GM12878 (cell line): ENCODE results near the gene SRD5A1. TPM values are rescaled to one million over a fixed set of nuclear protein-coding genes. Genes with fewer than 3 reads are reported as not detected.

Experiments used
- ATAC-seq: fragments of 200-7000 bp; cut with Tn5 transposase; 3 replicates; pipeline ENCODE4 v1.9.1; 2020; ENCODE audit warnings: mild to moderate bottlenecking, moderate library complexity
- BruUV-seq: library from RNA; stranded (reverse); fragments of 400-500 nt; replicated peaks from 2 replicates; lab custom pipeline; 2021; lab: Mats Ljungman, UMichigan
- CTCF ChIA-PET: fragments of 300-600 bp; sonication (Branson Sonifier 250); formaldehyde crosslinking; extraction: SDS; loops from one replicate; lab custom pipeline; 2021; ENCODE audit warnings: inconsistent platforms; lab: Yijun Ruan, JAX
- POLR2A ChIA-PET: fragments of 350-600 bp; formaldehyde crosslinking; extraction: SDS; loops from one replicate; lab custom pipeline; 2021; ENCODE audit warnings: inconsistent platforms; lab: Charles Lee
- RAD21 ChIA-PET: fragments of 300-600 bp; sonication (Branson Sonifier 250); formaldehyde crosslinking; loops from one replicate; lab custom pipeline; 2023; ENCODE audit warnings: antibody characterized with exemption; ENCODE audit not compliant: unreplicated experiment; lab: Charles Lee
- SMC1A ChIA-PET: fragments of 300-600 bp; sonication (Branson Sonifier 250); formaldehyde crosslinking; loops from one replicate; lab custom pipeline; 2023; ENCODE audit not compliant: unreplicated experiment, uncharacterized antibody; lab: Charles Lee
- DNase-seq: peaks from one replicate; pipeline ENCODE4 v3.0.0-alpha.2; 2011; ENCODE audit warnings: low read depth, low spot score
- FAIRE-seq: peaks from 3 replicates; lab custom pipeline; 2011; peaks lifted over from hg19 to GRCh38; lab: Jason Lieb, UNC
- H2AFZ ChIP-seq: 2 replicates; pipeline ENCODE4 v1.6.0; 2011; ENCODE audit warnings: low read depth, low read length, control low read depth; ENCODE audit not compliant: control insufficient read depth
- H3K27ac ChIP-seq: 2 replicates; pipeline ENCODE4 v1.5.1; 2011; ENCODE audit warnings: control low read depth; ENCODE audit not compliant: control insufficient read depth, insufficient read depth
- H3K27me3 ChIP-seq, 2 experiments: replicated peaks in 1 of 2; 2 replicates each; pipeline versions ENCODE4 v1.6.0 to v1.6.1; 2011; ENCODE audit warnings: low read length in 1 of 2; ENCODE audit not compliant: control insufficient read depth in 2 of 2, insufficient read depth in 2 of 2
- H3K36me3 ChIP-seq, 2 experiments: 2 replicates each; pipeline ENCODE4 v1.5.1; 2011; ENCODE audit warnings: low read length in 1 of 2; ENCODE audit not compliant: control insufficient read depth in 2 of 2, insufficient read depth in 2 of 2
- H3K4me1 ChIP-seq: 2 replicates; pipeline ENCODE4 v1.6.1; 2011; ENCODE audit warnings: mild to moderate bottlenecking, low read length, moderate library complexity, mixed read lengths; ENCODE audit not compliant: control insufficient read depth, insufficient read depth
- H3K4me2 ChIP-seq: 2 replicates; pipeline ENCODE4 v1.6.0; 2011; ENCODE audit warnings: control low read depth; ENCODE audit not compliant: control insufficient read depth, insufficient read depth
- H3K4me3 ChIP-seq: fragments of 200-600 bp; sonication (generic); 2 replicates; pipeline ENCODE4 v1.5.1; 2016
- H3K79me2 ChIP-seq: 2 replicates; pipeline ENCODE4 v1.6.0; 2011; ENCODE audit warnings: low read length; ENCODE audit not compliant: control insufficient read depth, insufficient read depth
- H3K9ac ChIP-seq: 2 replicates; pipeline ENCODE4 v1.8.0; 2011; ENCODE audit warnings: low read length, control low read depth, mixed read lengths; ENCODE audit not compliant: control insufficient read depth, insufficient read depth
- H3K9me3 ChIP-seq: replicated peaks from 3 replicates; pipeline ENCODE4 v1.5.1; 2011; ENCODE audit warnings: mild to moderate bottlenecking, low read length; ENCODE audit not compliant: control insufficient read depth, insufficient read depth
- H4K20me1 ChIP-seq: 2 replicates; pipeline ENCODE4 v1.6.0; 2011; ENCODE audit not compliant: control insufficient read depth, insufficient read depth
- DPF2 ChIP-seq: fragments of 450-650 bp; IDR thresholded peaks from 2 replicates; pipeline ENCODE4 v1.6.1; 2017; ENCODE audit warnings: mild to moderate bottlenecking
- GABPA ChIP-seq: IDR thresholded peaks from 2 replicates; pipeline ENCODE4 v1.6.1; 2014; ENCODE audit warnings: antibody characterized with exemption, low read depth, mild to moderate bottlenecking, inconsistent platforms
- MXI1 ChIP-seq: fragments of 150-350 bp; IDR thresholded peaks from 2 replicates; pipeline ENCODE4 v1.6.1; 2011; ENCODE audit warnings: low read depth, mild to moderate bottlenecking, inconsistent platforms, low read length, improper control_type of control experiment
- NFYA ChIP-seq: IDR thresholded peaks from 2 replicates; pipeline ENCODE4 v1.6.1; 2011; ENCODE audit warnings: low read depth, mild to moderate bottlenecking, low read length, improper control_type of control experiment, borderline replicate concordance
- POLR2A ChIP-seq: IDR thresholded peaks from 2 replicates; pipeline ENCODE4 v1.6.1; 2011; ENCODE audit warnings: low read depth, mild to moderate bottlenecking, low read length
- RUNX3 ChIP-seq: IDR thresholded peaks from 2 replicates; pipeline ENCODE4 v1.6.1; 2012; ENCODE audit warnings: low read length, inconsistent platforms
- SIX5 ChIP-seq: IDR thresholded peaks from 2 replicates; pipeline ENCODE4 v1.6.1; 2011; ENCODE audit warnings: mild to moderate bottlenecking, low read depth, low read length, moderate library complexity; ENCODE audit not compliant: severe bottlenecking
- SREBF1 ChIP-seq: IDR thresholded peaks from 2 replicates; pipeline ENCODE4 v1.6.1; 2012; ENCODE audit warnings: mild to moderate bottlenecking, low read length
- ZNF24 ChIP-seq: fragments of 450-650 bp; IDR thresholded peaks from 2 replicates; pipeline ENCODE4 v1.6.1; 2017; ENCODE audit warnings: antibody characterized with exemption, mild to moderate bottlenecking
- ZNF274 ChIP-seq: IDR thresholded peaks from one replicate; pipeline ENCODE4 v1.8.0; 2011; ENCODE audit not compliant: insufficient read length, insufficient read depth
- ZNF384 ChIP-seq: IDR thresholded peaks from 2 replicates; pipeline ENCODE4 v1.6.1; 2012; ENCODE audit warnings: low read depth, mild to moderate bottlenecking, low read length, improper control_type of control experiment, borderline replicate concordance
- WGBS: methylation state at CpG from one replicate; pipeline ENCODE4 v1.1.6; 2016; ENCODE audit warnings: low lambda C conversion rate; ENCODE audit not compliant: insufficient replicate concordance, insufficient coverage; ENCODE audit errors: missing lambda C conversion rate; 5-methylcytosine and 5-hydroxymethylcytosine counted together
- in situ Hi-C: fragments of 300-500 bp; cut with MboI; formaldehyde crosslinking; loops from 9 replicates; pipeline ENCODE4 v1.14.3; 2018; ENCODE audit warnings: mixed read lengths
- intact Hi-C: fragments of 100-400 bp; cut with micrococcal nuclease; formaldehyde crosslinking; loops from one replicate; pipeline ENCODE4 v1.14.2; 2022; ENCODE audit not compliant: unreplicated experiment
- polyA plus RNA-seq, 11 experiments: library from polyadenylated mRNA; depleted of rRNA in 4 of 11; unstranded in 6 of 11; stranded (reverse) in 5 of 11; fragments of >200 nt; fragmentation: Nextera tagmentation in 4 of 11; fragmentation: Illumina TruSeq in 1 of 11; extraction: Ambion mirVana in 4 of 11; extraction: Trizol in 1 of 11; gene quantifications; 1 replicate in 1 of 11; 2 replicates in 10 of 11; pipeline versions ENCODE4 v1.2.1 to v1.2.3, GENCODE V29; 2011 to 2016; ENCODE audit warnings: inconsistent platforms in 2 of 11, missing spikeins in 2 of 11, low read depth in 1 of 11
- total RNA-seq, 4 experiments: library from RNA; depleted of rRNA in 3 of 4; stranded (reverse); fragments of >200 nt in 3 of 4; fragmentation: Illumina TruSeq in 1 of 4; extraction: Trizol in 1 of 4; gene quantifications; 2 replicates each; pipeline versions ENCODE4 v1.2.1 to v1.2.3, GENCODE V29; 2013 to 2021
- TF ChIP-seq, protein P1 (sequence below): IDR thresholded peaks from 2 replicates; pipeline ENCODE4 v1.6.1; 2012; ENCODE audit warnings: low read depth, low read length, improper control_type of control experiment
- TF ChIP-seq, protein P2 (sequence below): fragments of 450-650 bp; IDR thresholded peaks from 2 replicates; pipeline ENCODE4 v1.6.1; 2016; ENCODE audit warnings: mild to moderate bottlenecking
- TF ChIP-seq, protein P3 (sequence below): fragments of 150-350 bp; IDR thresholded peaks from 2 replicates; pipeline ENCODE4 v1.6.1; 2016; ENCODE audit warnings: low read depth, low read length
- TF ChIP-seq, protein P4 (sequence below): IDR thresholded peaks from 2 replicates; pipeline ENCODE4 v1.6.1; 2012; ENCODE audit warnings: mild to moderate bottlenecking, low read depth, low read length

The SRD5A1 gene
- total and polyA plus RNA-seq, 10 of the 15 experiments (the other 5 are each of a cell fraction or from before 2014, with no cell fraction given) = 0.76 to 20.1 (median 12.3) TPM

DNA sequence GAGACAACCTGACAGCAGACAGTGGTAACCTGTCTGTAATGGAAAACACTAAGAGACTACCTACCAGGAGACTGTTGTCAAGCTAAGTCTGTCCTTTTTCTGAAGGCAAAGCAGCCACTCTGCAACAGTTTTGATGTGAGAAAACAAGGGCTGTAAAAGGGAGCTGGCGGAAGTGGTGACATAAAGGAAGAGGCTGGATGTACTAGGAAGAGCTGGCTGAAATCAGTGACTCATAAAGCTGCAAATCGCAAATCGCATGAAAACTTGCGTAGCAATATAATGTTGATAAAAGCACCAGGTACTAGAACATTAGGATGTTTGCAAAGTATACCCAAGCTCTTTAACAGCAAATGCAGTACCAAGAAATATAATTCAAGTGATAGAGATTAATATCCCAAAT, 1.8 kb upstream of the SRD5A1 start:
- Histone ChIP-seq H3K79me2 (peaks cover 61% of the 10 kb centered on the region), H4K20me1 (no peaks in the 10 kb centered on the region; the same call in 1 of the 2 replicates), H3K4me3 (peak overlapping the region; percentile 98; the same call in 1 of the 2 replicates), H3K36me3 (peaks cover 2 to 27% of the 10 kb centered on the region in 2 experiments; a peak in 3 of 4 replicates), H2AFZ (no peak overlapping the region)
- in situ Hi-C loops = loop anchor here (5.0 kb wide), 1 partner anchor 106 kb away; no protein-coding TSS in a partner anchor
- RAD21 ChIA-PET = interaction anchor here (0.7 to 4.4 kb wide), 2 partner anchors 98 to 113 kb away, joined by 3 to 32 read pairs; no protein-coding TSS in a partner anchor
- FAIRE-seq = no peak
- no peak for ATAC-seq
- WGBS = 97% methylated on average over 4 of the region's 4 CpGs
- TF ChIP-seq, protein P1, sequence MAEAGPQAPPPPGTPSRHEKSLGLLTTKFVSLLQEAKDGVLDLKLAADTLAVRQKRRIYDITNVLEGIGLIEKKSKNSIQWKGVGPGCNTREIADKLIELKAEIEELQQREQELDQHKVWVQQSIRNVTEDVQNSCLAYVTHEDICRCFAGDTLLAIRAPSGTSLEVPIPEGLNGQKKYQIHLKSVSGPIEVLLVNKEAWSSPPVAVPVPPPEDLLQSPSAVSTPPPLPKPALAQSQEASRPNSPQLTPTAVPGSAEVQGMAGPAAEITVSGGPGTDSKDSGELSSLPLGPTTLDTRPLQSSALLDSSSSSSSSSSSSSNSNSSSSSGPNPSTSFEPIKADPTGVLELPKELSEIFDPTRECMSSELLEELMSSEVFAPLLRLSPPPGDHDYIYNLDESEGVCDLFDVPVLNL = no peak
- TF ChIP-seq SIX5 (no peak), SREBF1 (no peak), RUNX3 (no peak), MXI1 (no peak), ZNF384 (no peak), ZNF274 (no peak), NFYA (no peak), POLR2A (no peak; the same call in 1 of the 2 replicates), DPF2 (no peak), ZNF24 (no peak), GABPA (no peak)
- TF ChIP-seq, protein P2, sequence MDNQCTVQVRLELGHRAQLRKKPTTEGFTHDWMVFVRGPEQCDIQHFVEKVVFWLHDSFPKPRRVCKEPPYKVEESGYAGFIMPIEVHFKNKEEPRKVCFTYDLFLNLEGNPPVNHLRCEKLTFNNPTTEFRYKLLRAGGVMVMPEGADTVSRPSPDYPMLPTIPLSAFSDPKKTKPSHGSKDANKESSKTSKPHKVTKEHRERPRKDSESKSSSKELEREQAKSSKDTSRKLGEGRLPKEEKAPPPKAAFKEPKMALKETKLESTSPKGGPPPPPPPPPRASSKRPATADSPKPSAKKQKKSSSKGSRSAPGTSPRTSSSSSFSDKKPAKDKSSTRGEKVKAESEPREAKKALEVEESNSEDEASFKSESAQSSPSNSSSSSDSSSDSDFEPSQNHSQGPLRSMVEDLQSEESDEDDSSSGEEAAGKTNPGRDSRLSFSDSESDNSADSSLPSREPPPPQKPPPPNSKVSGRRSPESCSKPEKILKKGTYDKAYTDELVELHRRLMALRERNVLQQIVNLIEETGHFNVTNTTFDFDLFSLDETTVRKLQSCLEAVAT = no peak
- TF ChIP-seq, protein P3, sequence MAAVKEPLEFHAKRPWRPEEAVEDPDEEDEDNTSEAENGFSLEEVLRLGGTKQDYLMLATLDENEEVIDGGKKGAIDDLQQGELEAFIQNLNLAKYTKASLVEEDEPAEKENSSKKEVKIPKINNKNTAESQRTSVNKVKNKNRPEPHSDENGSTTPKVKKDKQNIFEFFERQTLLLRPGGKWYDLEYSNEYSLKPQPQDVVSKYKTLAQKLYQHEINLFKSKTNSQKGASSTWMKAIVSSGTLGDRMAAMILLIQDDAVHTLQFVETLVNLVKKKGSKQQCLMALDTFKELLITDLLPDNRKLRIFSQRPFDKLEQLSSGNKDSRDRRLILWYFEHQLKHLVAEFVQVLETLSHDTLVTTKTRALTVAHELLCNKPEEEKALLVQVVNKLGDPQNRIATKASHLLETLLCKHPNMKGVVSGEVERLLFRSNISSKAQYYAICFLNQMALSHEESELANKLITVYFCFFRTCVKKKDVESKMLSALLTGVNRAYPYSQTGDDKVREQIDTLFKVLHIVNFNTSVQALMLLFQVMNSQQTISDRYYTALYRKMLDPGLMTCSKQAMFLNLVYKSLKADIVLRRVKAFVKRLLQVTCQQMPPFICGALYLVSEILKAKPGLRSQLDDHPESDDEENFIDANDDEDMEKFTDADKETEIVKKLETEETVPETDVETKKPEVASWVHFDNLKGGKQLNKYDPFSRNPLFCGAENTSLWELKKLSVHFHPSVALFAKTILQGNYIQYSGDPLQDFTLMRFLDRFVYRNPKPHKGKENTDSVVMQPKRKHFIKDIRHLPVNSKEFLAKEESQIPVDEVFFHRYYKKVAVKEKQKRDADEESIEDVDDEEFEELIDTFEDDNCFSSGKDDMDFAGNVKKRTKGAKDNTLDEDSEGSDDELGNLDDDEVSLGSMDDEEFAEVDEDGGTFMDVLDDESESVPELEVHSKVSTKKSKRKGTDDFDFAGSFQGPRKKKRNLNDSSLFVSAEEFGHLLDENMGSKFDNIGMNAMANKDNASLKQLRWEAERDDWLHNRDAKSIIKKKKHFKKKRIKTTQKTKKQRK = no peak
- TF ChIP-seq, protein P4, sequence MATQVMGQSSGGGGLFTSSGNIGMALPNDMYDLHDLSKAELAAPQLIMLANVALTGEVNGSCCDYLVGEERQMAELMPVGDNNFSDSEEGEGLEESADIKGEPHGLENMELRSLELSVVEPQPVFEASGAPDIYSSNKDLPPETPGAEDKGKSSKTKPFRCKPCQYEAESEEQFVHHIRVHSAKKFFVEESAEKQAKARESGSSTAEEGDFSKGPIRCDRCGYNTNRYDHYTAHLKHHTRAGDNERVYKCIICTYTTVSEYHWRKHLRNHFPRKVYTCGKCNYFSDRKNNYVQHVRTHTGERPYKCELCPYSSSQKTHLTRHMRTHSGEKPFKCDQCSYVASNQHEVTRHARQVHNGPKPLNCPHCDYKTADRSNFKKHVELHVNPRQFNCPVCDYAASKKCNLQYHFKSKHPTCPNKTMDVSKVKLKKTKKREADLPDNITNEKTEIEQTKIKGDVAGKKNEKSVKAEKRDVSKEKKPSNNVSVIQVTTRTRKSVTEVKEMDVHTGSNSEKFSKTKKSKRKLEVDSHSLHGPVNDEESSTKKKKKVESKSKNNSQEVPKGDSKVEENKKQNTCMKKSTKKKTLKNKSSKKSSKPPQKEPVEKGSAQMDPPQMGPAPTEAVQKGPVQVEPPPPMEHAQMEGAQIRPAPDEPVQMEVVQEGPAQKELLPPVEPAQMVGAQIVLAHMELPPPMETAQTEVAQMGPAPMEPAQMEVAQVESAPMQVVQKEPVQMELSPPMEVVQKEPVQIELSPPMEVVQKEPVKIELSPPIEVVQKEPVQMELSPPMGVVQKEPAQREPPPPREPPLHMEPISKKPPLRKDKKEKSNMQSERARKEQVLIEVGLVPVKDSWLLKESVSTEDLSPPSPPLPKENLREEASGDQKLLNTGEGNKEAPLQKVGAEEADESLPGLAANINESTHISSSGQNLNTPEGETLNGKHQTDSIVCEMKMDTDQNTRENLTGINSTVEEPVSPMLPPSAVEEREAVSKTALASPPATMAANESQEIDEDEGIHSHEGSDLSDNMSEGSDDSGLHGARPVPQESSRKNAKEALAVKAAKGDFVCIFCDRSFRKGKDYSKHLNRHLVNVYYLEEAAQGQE = no peak
- TF ChIP-seq, all 136 proteins: peak for 0
- POLR2A ChIA-PET = no interaction called here
- no peaks in the 10 kb centered on the region for H3K27me3 ChIP-seq
- BruUV-seq = no TSS peak
- H3K4me1 ChIP-seq = peaks cover 4% of the 10 kb centered on the region; the same call in 1 of the 2 replicates
- H3K4me2 ChIP-seq = peak overlapping the region; percentile 65
- SMC1A ChIA-PET = interaction anchor here (0.7 to 4.0 kb wide), 6 partner anchors 11 to 176 kb away, joined by 3 to 24 read pairs (median 12); no protein-coding TSS in a partner anchor
- intact Hi-C loops = loop anchor here (5.0 kb wide), 1 partner anchor 144 kb away; no protein-coding TSS in a partner anchor
- CTCF ChIA-PET = interaction anchor here (0.7 to 2.8 kb wide), 2 partner anchors 22 to 114 kb away, joined by 3 to 19 read pairs; no protein-coding TSS in a partner anchor
- H3K9me3 ChIP-seq = peaks cover 5% of the 10 kb centered on the region; the same call in 2 of the 3 replicates
- no peak overlapping the region for H3K27ac ChIP-seq
- peak overlapping the region; percentile 98 for H3K9ac ChIP-seq
- DNase-seq = no peak
